ENCODE measurements around the gene SPRN. TPM values are rescaled to one million over a fixed set of nuclear protein-coding genes. Genes with fewer than 3 reads are reported as not detected.
A peak's percentile ranks its signal among the peaks of the same experiment; 100 is the strongest.

Gene SPRN
- total RNA-seq, 6 donors from 2014 or later, result 0.20 TPM; not detected in 5

DNA sequence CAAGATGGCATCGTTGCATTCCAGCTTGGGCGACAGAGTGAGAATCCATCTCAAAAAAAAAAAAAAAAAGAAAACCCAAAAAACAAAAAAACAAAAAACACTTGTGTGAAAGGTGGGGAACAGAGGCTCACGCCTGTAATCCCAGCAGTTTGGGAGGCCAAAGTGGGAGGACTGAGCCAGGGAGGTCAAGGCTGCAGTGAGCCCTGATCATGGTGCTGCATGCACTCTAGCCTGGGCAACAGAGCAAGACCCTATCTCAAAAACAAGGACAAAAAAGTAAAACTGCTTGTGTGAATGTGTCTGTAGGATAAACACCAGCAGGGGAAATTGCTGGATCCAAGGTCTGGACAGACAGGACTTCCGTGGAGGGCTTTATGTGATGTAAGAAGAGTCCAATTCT is 40.9 kb downstream of the SPRN start:
- Histone ChIP-seq H3K4me1 (peaks cover 5 to 13% (median 7%) of the 10 kb centered on the region in 4 donors), H3K27ac (no peak overlapping the region), H3K9me3 (no peaks in the 10 kb centered on the region), H3K4me3 (no peak overlapping the region), H3K36me3 (peaks cover 0 to 13% (median 3%) of the 10 kb centered on the region in 4 donors), H3K27me3 (no peaks in the 10 kb centered on the region)
- no peak for ATAC-seq (ENCODE audit: low FRiP score in 2 of 2)
- WGBS, 2 donors, result 91 to 92% methylated on average over 4 of the region's 4 CpGs
- no peak for DNase-seq
- no peak for TF ChIP-seq POLR2AphosphoS5 (IDR thresholded peaks at IDR 0.05)
- TF ChIP-seq EP300 (IDR thresholded peaks at IDR 0.05), result no peak
- TF ChIP-seq, protein P1, sequence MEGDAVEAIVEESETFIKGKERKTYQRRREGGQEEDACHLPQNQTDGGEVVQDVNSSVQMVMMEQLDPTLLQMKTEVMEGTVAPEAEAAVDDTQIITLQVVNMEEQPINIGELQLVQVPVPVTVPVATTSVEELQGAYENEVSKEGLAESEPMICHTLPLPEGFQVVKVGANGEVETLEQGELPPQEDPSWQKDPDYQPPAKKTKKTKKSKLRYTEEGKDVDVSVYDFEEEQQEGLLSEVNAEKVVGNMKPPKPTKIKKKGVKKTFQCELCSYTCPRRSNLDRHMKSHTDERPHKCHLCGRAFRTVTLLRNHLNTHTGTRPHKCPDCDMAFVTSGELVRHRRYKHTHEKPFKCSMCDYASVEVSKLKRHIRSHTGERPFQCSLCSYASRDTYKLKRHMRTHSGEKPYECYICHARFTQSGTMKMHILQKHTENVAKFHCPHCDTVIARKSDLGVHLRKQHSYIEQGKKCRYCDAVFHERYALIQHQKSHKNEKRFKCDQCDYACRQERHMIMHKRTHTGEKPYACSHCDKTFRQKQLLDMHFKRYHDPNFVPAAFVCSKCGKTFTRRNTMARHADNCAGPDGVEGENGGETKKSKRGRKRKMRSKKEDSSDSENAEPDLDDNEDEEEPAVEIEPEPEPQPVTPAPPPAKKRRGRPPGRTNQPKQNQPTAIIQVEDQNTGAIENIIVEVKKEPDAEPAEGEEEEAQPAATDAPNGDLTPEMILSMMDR (IDR thresholded peaks at IDR 0.05), result no peak
- TF ChIP-seq POLR2A (IDR thresholded peaks at IDR 0.05), result no peak

DNA sequence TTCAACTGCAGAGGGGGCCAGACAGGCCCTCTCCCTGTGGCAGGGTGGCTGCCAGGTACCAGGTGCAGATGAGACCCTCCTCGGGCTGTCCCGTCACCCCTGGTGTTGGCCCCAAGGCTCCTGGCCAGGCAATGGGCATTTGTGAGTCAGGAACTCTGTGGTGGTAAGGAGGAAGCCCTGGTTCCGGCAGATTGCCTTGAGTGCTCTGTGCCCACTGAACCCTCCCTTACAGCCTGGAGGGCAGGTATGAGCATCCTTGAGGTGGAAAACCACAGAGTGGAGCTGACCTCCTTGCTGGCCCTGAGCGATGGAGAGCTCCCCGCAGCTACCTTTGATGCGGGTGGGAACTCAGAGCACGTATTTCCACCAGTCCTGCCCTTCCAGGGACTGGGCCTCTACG is 43.4 kb downstream of the SPRN start:
- ATAC-seq (ENCODE audit: low FRiP score in 2 of 2), result no peak
- DNase-seq, result no peak
- no peak overlapping the region for H3K4me3 ChIP-seq

DNA sequence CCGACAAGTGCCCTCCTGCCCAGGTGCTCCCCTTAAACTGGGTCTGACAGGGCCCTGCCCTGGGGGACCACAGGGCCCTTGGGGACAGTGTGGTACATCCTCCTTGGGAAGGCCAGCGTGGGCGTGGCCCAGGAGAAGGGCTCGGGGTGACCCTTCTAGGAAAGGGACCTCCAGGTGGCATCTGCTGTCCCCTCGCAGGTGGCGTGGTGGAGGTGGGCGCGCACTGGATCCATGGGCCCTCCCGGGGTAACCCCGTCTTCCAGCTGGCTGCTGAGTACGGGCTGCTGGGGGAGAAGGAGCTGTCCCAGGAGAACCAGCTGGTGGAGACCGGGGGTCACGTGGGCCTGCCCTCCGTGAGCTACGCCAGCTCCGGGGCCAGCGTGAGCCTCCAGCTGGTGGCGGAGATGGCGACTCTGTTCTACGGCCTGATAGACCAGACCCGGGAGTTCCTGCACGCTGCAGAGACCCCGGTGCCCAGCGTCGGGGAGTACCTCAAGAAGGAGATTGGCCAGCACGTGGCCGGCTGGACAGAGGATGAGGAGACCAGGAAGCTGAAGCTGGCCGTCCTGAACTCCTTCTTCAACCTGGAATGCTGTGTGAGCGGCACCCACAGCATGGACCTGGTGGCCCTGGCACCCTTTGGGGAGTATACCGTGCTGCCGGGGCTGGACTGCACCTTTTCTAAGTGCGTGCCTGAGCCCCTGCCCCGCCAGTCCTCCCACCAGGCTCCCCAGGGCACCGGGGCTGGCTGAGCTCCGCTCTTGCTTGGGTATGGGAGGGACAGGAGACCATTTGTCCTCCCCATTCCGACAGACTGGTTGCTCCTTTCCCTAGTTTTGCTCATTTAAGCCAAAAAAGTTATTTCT is 44.4 kb downstream of the SPRN start:
- DNase-seq (no peak), ATAC-seq (ENCODE audit: low FRiP score in 2 of 2) (peak; percentile 1 to 20)
- Histone ChIP-seq H3K27me3 (no peaks in the 10 kb centered on the region), H3K9me3 (no peaks in the 10 kb centered on the region), H3K36me3 (peaks cover 0 to 13% (median 3%) of the 10 kb centered on the region in 4 donors), H3K4me1 (peaks cover 13 to 24% (median 15%) of the 10 kb centered on the region in 4 donors), H3K27ac (peak overlapping the region in 3 of 4 donors; percentile 67 to 82 (median 71)), H3K4me3 (peak overlapping the region; percentile 48 to 99 (median 96))
- WGBS, 2 donors, result 92 to 94% methylated on average over 5 to 36 of the region's 36 CpGs
- TF ChIP-seq, protein P1 (IDR thresholded peaks at IDR 0.05), result no peak
- TF ChIP-seq POLR2AphosphoS5 (IDR thresholded peaks at IDR 0.05) (no peak), POLR2A (IDR thresholded peaks at IDR 0.05) (no peak), EP300 (IDR thresholded peaks at IDR 0.05) (no peak)

More for the DNA sequence above, 43.4 kb downstream of the SPRN start:
- no peak for TF ChIP-seq POLR2A (IDR thresholded peaks at IDR 0.05)
- TF ChIP-seq, protein P1 (IDR thresholded peaks at IDR 0.05), result no peak
- TF ChIP-seq POLR2AphosphoS5 (IDR thresholded peaks at IDR 0.05), result no peak
- no peak for TF ChIP-seq EP300 (IDR thresholded peaks at IDR 0.05)
- Histone ChIP-seq H3K9me3 (no peaks in the 10 kb centered on the region), H3K4me1 (peaks cover 13 to 24% (median 15%) of the 10 kb centered on the region in 4 donors), H3K27me3 (no peaks in the 10 kb centered on the region), H3K36me3 (peaks cover 0 to 13% (median 3%) of the 10 kb centered on the region in 4 donors), H3K27ac (no peak overlapping the region)
- WGBS, 2 donors, result 59 to 84% methylated on average over 7 to 8 of the region's 8 CpGs

DNA sequence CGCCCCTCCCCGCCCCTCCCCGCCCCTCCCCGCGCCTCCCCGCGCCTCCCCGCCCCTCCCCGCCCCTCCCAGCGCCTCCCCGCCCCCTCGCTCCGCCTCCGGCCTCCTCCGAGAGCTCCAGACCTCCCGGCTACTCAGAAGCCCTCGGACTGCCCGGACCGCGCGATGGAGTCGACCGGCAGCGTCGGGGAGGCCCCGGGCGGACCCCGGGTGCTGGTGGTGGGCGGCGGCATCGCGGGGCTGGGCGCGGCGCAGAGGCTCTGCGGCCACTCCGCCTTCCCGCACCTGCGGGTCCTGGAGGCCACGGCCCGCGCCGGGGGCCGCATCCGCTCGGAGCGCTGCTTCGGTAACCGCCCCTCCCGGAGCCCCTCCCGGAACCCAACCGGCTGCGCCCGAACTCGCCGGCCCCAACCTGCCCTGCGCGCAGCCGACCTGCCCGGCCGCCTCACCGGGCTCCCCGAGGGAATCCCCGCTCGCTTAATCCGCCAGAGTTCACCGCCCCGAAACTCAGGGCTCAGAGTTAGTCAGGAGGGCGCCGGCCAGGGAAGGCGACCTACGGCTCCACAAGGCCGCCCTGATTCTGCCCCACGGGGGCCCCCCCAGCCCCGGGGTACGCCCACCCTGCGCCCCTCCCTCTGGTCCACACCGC is 45.1 kb downstream of the SPRN start, which contains the start of gene PAOX:
PAOX (plus strand) TSS at position 111 of the 649 bp plus-strand sequence; CDS start at position 166, 55 bp downstream.
- ATAC-seq (ENCODE audit: low FRiP score in 2 of 2) (peak; percentile 53 to 79), DNase-seq (peak; percentile 66 to 93)
- Histone ChIP-seq H3K27me3 (no peaks in the 10 kb centered on the region), H3K4me3 (peak within 1 kb of the TSS; percentile 94 to 99 (median 97)), H3K36me3 (peaks cover 0 to 8% (median 2%) of the 10 kb centered on the region in 4 donors), H3K27ac (peak within 1 kb of the TSS; percentile 71 to 87 (median 83)), H3K4me1 (peaks cover 15 to 27% (median 18%) of the 10 kb centered on the region in 4 donors), H3K9me3 (no peaks in the 10 kb centered on the region)
- TF ChIP-seq EP300 (IDR thresholded peaks at IDR 0.05), result no peak
- TF ChIP-seq POLR2AphosphoS5 (IDR thresholded peaks at IDR 0.05), result peak in 1 of 2 donors; percentile 10
- TF ChIP-seq, protein P1 (IDR thresholded peaks at IDR 0.05), result no peak
- peak in 2 of 4 donors; percentile 34 to 61 for TF ChIP-seq POLR2A (IDR thresholded peaks at IDR 0.05)
- WGBS, 2 donors, result 7 to 32% methylated on average over 6 to 29 of the region's 78 CpGs

Data from upper lobe of left lung (tissue), 6 donors.